Measurements from ENCODE around the gene OPRPN.

DNA sequence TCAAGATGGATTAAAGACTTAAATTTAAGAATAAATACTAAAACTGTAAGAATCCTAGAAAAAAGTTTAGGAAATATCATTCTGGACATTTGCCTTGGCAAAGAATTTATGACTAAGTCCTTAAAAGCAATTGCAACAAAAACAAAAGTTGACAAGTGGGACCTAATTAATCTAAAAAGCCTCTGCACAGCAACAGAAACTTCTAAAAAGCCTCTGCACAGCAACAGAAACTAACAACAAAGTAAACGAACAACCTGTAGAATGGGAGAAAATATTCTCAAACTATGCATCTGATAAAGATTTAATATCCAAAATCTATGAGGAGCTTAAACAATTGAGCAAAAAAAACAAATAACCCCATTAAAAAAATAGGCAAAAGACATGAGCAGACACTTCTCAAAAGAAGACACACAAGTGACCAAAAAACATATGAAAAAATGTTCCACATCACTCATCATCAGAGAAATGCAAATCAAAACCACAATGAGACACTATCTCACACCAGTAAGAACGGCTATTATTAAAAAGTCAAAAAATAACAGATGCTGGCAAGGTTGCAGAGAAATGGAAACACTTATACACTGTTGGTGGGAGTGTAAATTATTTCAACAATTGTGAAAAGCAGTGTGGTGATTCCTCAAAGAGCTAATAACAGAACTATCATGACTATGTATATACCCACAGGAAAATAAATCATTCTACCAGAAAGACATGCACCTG, 5.5 kb upstream of the OPRPN start:
- TF ChIP-seq CTCF (IDR thresholded peaks at IDR 0.05) (no peak), POLR2A (IDR thresholded peaks at IDR 0.05) (no peak)

Measured in ovary (tissue), 3 donors.